Skeletal muscle tissue (tissue), 4 donors: ENCODE measurements around the gene MINAR1. TPM values are rescaled to one million over a fixed set of nuclear protein-coding genes. Genes with fewer than 3 reads are reported as not detected.

ENCODE experiments used
- H3K27ac ChIP-seq: one replicate; pipeline ENCODE4 v1.7.0; 2013; ENCODE audit warnings: mild to moderate bottlenecking, low read depth, low read length, inconsistent platforms
- H3K27me3 ChIP-seq, 3 donors: one replicate each; pipeline ENCODE4 v1.7.0; 2013; ENCODE audit warnings: low read length in 3 of 3; ENCODE audit not compliant: control insufficient read depth in 3 of 3, insufficient read depth in 3 of 3
- H3K36me3 ChIP-seq, 3 donors: one replicate each; pipeline ENCODE4 v1.7.0; 2013; ENCODE audit warnings: low read length in 3 of 3; ENCODE audit not compliant: control insufficient read depth in 3 of 3, insufficient read depth in 3 of 3
- H3K4me1 ChIP-seq, 3 donors: one replicate each; pipeline ENCODE4 v1.7.0; 2013; ENCODE audit warnings: low read length in 3 of 3, mild to moderate bottlenecking in 3 of 3; ENCODE audit not compliant: control insufficient read depth in 3 of 3, insufficient read depth in 3 of 3
- H3K4me3 ChIP-seq, 3 donors: one replicate each; pipeline ENCODE4 v1.7.0; 2013; ENCODE audit warnings: low read length in 3 of 3
- H3K9ac ChIP-seq, 3 donors: one replicate each; pipeline ENCODE4 v1.7.0; 2013; ENCODE audit warnings: low read length in 3 of 3, mild to moderate bottlenecking in 3 of 3, moderate library complexity in 2 of 3, low read depth in 1 of 3
- H3K9me3 ChIP-seq, 3 donors: one replicate each; pipeline ENCODE4 v1.7.0; 2013; ENCODE audit warnings: low read length in 3 of 3; ENCODE audit not compliant: control insufficient read depth in 3 of 3
- total RNA-seq: library from RNA; depleted of rRNA; stranded (reverse); fragments of >200 nt; gene quantifications from one replicate; pipeline ENCODE4 v1.2.3, GENCODE V29; 2014
- donor health status: Osteomylitis.

Gene MINAR1
- total RNA-seq, 1 donor from 2014 or later, result 1.6 TPM

DNA sequence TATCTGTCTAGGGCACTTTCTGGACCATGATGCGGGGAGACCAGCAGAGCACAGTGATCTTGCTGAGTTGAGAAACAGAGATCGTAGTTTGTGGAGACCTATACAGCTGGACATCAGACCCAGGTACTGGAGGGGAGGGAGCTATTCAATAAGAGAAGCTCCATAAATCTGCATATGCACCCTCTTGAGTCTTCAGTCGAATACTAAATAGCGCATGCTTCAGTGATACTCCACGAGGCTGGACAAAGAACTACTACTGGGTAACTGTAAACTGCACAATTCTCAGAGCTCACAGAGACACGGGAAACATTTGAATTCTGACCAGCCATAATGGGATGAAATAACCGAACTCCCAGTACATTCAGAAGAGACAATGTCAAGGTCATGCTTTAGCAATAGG lies 49.7 kb downstream of the MINAR1 start:
- Histone ChIP-seq H3K9ac (no peak overlapping the region), H3K27ac (no peak overlapping the region), H3K27me3 (peaks cover 0 to 2% (median 0%) of the 10 kb centered on the region in 3 donors), H3K4me1 (no peaks in the 10 kb centered on the region), H3K36me3 (no peaks in the 10 kb centered on the region), H3K9me3 (no peaks in the 10 kb centered on the region), H3K4me3 (no peak overlapping the region)

Other genes with a start within 250 kb of the MINAR1 start
- not detected for gene ANKRD34C, start 149.6 kb upstream of the MINAR1 start, total RNA-seq
- 28.2 TPM for gene TMED3, start 121.2 kb upstream of the MINAR1 start, total RNA-seq